ENCODE results near the gene TRERF1. TPM values are rescaled to one million over a fixed set of nuclear protein-coding genes. Genes with fewer than 3 reads are reported as not detected.
A peak's percentile ranks its signal among the peaks of the same experiment; 100 is the strongest.
"Not testable (repeated sequence)": the region's sequence is repeated elsewhere in the genome, so short reads cannot be mapped to it uniquely, and the experiment has no call there.

TRERF1 gene
- total RNA-seq, 2 donors from 2014 or later = 33.2 to 35.3 TPM

GRCh38 chr6:42333612-42334011 is 118.1 kb downstream of the TRERF1 start:
- H3K4me3 Mint-ChIP-seq = no peak overlapping the region
- no peaks in the 10 kb centered on the region for H3K36me3 Mint-ChIP-seq
- peak overlapping the region; percentile 39 to 43 for H3K27ac Mint-ChIP-seq
- DNase-seq (ENCODE audit: low spot score) = no peak
- ATAC-seq = no peak
- H3K27me3 Mint-ChIP-seq = no peaks in the 10 kb centered on the region
- H3K9me3 Mint-ChIP-seq = no peaks in the 10 kb centered on the region
- H3K4me1 Mint-ChIP-seq (ENCODE audit: low read depth in 2 of 2) = peaks cover 35 to 42% of the 10 kb centered on the region in 2 donors

DNA sequence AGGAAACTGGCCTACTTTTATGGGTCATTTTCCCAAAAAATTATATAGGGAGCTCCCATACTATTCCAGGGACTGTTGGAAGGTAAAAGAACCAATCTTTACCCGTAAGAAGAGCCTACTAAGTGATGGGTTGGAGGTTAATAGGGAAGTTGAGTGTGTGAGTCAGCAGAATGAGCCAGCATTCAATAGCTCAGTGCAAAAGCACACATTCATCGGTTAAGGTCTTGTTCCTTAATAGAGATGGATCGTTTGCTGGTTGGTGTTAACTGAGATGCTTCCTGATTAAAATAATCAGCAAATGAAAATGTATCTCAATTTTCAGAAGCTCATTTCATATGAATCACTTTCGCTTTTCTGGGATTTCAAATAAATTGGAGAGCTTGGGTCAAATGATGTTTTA is 118.8 kb downstream of the TRERF1 start:
- ATAC-seq (no peak), DNase-seq (ENCODE audit: low spot score) (no peak)
- Mint-ChIP-seq H3K4me3 (no peak overlapping the region), H3K27ac (peak overlapping the region; percentile 31 to 40), H3K27me3 (no peaks in the 10 kb centered on the region), H3K36me3 (no peaks in the 10 kb centered on the region), H3K9me3 (no peaks in the 10 kb centered on the region), H3K4me1 (ENCODE audit: low read depth in 2 of 2) (peaks cover 32 to 38% of the 10 kb centered on the region in 2 donors)

DNA sequence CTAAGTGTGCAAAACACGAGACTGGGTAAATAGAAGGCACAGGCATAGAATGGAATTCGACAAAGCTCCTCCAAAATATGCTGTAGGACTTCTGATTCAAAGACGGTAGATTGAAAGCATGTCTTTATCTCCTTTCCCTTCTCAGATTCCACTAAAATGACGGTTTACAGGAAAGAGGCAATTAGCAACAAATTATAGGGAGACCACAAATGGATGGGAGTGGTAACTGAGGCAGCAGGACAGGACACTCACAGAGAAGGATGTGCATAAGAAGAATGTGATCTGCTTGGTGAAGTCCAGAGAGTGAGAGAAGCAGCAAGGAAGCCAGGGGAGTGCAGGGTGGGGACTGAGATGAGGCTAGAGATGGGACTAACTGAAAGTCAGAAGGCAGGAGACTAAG is 120.7 kb downstream of the TRERF1 start:
- Mint-ChIP-seq H3K4me3 (no peak overlapping the region), H3K27ac (peak overlapping the region; percentile 4 to 15)

GRCh38 chr6:42326248-42326647 is 125.5 kb downstream of the TRERF1 start:
- H3K4me3 Mint-ChIP-seq = no peak overlapping the region
- H3K36me3 Mint-ChIP-seq = peaks cover 6% of the 10 kb centered on the region
- peaks cover 39 to 46% of the 10 kb centered on the region in 2 donors for H3K4me1 Mint-ChIP-seq (ENCODE audit: low read depth in 2 of 2)
- no peaks in the 10 kb centered on the region for H3K27me3 Mint-ChIP-seq
- no peak for ATAC-seq
- peak overlapping the region in 1 of 2 donors; percentile 12 for H3K27ac Mint-ChIP-seq
- no peak for DNase-seq (ENCODE audit: low spot score)
- H3K9me3 Mint-ChIP-seq = no peaks in the 10 kb centered on the region

More for the DNA sequence above, 120.7 kb downstream of the TRERF1 start:
- DNase-seq (ENCODE audit: low spot score) (no peak), ATAC-seq (no peak)
- Mint-ChIP-seq H3K4me1 (ENCODE audit: low read depth in 2 of 2) (peaks cover 32 to 40% of the 10 kb centered on the region in 2 donors), H3K27me3 (no peaks in the 10 kb centered on the region), H3K36me3 (no peaks in the 10 kb centered on the region), H3K9me3 (no peaks in the 10 kb centered on the region)

DNA sequence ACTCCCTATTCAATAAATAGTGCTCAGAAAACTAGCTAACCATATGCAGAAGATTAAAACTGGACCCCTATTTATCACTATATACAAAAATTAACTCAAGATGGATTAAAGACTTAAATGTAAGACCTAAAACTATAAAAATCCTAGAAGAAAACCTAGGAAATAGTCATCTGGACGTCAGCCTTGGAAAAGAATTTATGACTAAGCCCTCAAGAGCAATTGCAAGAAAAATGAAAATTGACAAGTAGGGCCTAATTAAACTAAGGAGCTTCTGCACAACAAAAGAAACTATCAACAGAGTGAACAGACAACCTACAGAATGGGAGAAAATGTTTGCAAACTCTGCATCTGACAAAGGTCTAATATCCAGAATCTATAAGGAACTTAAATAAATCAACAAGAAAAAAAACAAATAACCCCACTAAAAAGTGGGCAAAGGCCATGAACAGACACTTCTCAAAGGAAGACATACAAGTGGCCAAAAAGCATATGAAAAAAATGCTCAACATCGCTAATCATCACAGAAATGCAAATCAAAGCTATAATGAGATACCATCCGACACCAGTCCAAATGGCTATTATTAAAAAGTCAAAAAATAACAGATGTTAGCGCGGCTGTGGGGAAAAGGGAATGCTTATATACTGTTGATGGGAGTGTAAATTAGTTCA is 126.9 kb downstream of the TRERF1 start:
- H3K36me3 Mint-ChIP-seq; H3K4me3 Mint-ChIP-seq; H3K9me3 Mint-ChIP-seq; DNase-seq (ENCODE audit: low spot score); ATAC-seq; H3K27me3 Mint-ChIP-seq: not testable (repeated sequence)
- Mint-ChIP-seq H3K4me1 (ENCODE audit: low read depth in 2 of 2) (peaks cover 38 to 50% of the 10 kb centered on the region in 2 donors), H3K27ac (peak overlapping the region in 1 of 2 donors; percentile 33)

GRCh38 chr6:42322676-42323075 is 129.1 kb downstream of the TRERF1 start:
- Mint-ChIP-seq H3K27ac (no peak overlapping the region), H3K36me3 (peaks cover 6% of the 10 kb centered on the region)

GRCh38 chr6:42321976-42322375 is 129.8 kb downstream of the TRERF1 start:
- DNase-seq (ENCODE audit: low spot score) = no peak
- Mint-ChIP-seq H3K27ac (no peak overlapping the region), H3K4me1 (ENCODE audit: low read depth in 2 of 2) (peaks cover 37 to 51% of the 10 kb centered on the region in 2 donors), H3K4me3 (peak overlapping the region; percentile 10), H3K36me3 (peaks cover 6% of the 10 kb centered on the region), H3K27me3 (no peaks in the 10 kb centered on the region), H3K9me3 (no peaks in the 10 kb centered on the region)
- ATAC-seq = no peak

More at GRCh38 chr6:42322676-42323075, 129.1 kb downstream of the TRERF1 start:
- Mint-ChIP-seq H3K4me1 (ENCODE audit: low read depth in 2 of 2) (peaks cover 39 to 50% of the 10 kb centered on the region in 2 donors), H3K9me3 (no peaks in the 10 kb centered on the region), H3K4me3 (no peak overlapping the region), H3K27me3 (no peaks in the 10 kb centered on the region)
- DNase-seq (ENCODE audit: low spot score) = no peak
- ATAC-seq = no peak

- ATAC-seq (no peak), DNase-seq (ENCODE audit: low spot score) (no peak)
- peak overlapping the region; percentile 48 to 57 for H3K27ac Mint-ChIP-seq
- peaks cover 36 to 53% of the 10 kb centered on the region in 2 donors for H3K4me1 Mint-ChIP-seq (ENCODE audit: low read depth in 2 of 2)
- H3K9me3 Mint-ChIP-seq = no peaks in the 10 kb centered on the region
- H3K27me3 Mint-ChIP-seq = no peaks in the 10 kb centered on the region
- H3K36me3 Mint-ChIP-seq = peaks cover 6% of the 10 kb centered on the region
- H3K4me3 Mint-ChIP-seq = peak overlapping the region; percentile 30
These were observed 131.0 kb downstream of the TRERF1 start for GRCh38 chr6:42320762-42321161.

DNA sequence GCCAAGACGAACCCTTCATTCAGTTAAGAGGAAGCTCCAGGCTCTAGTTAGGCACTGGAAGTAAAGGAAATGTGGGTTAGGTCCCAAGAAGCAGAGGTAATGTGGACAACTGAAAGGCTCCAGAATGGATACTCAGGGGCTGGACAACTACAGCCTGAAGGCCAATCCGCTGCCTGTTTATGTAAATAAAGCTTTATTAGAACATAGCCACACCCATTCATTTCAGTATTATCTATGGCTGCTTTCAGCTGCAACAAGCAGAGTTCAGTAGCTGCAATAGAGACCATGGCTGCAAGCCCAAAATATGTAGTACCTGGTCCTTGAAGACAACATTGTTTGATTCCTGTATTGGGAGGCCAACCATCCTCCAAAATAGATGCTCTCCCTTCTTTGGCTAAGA is 133.2 kb downstream of the TRERF1 start:
- H3K4me3 Mint-ChIP-seq = no peak overlapping the region
- H3K9me3 Mint-ChIP-seq = no peaks in the 10 kb centered on the region
- no peaks in the 10 kb centered on the region for H3K27me3 Mint-ChIP-seq
- no peak overlapping the region for H3K27ac Mint-ChIP-seq
- no peaks in the 10 kb centered on the region for H3K36me3 Mint-ChIP-seq
- DNase-seq (ENCODE audit: low spot score) (no peak), ATAC-seq (no peak)
- H3K4me1 Mint-ChIP-seq (ENCODE audit: low read depth in 2 of 2) = peaks cover 37 to 64% of the 10 kb centered on the region in 2 donors

DNA sequence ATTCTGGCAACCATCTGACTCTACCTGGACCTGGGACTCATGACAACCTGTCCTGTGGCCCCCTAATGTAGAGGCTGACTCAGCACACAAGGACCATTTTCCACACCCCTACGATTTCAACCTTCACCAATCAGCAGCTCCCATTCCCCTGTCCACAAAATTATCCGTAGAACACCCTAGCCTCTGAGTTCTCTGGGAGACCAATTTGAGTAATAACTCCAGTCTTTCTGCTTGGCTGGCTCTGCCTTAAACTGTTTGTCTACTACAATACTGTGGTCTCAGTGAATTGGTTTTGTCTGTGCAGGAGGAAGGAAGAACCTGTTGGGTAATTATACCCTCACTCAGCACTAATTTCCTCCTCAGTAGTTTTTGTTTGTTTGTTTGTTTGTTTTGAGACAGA is 134.7 kb downstream of the TRERF1 start:
- DNase-seq (ENCODE audit: low spot score) (no peak), ATAC-seq (no peak)
- Mint-ChIP-seq H3K27ac (peak overlapping the region; percentile 76 to 81), H3K4me3 (peak overlapping the region; percentile 6), H3K9me3 (no peaks in the 10 kb centered on the region), H3K4me1 (ENCODE audit: low read depth in 2 of 2) (peaks cover 44 to 71% of the 10 kb centered on the region in 2 donors), H3K36me3 (no peaks in the 10 kb centered on the region), H3K27me3 (no peaks in the 10 kb centered on the region)

DNA sequence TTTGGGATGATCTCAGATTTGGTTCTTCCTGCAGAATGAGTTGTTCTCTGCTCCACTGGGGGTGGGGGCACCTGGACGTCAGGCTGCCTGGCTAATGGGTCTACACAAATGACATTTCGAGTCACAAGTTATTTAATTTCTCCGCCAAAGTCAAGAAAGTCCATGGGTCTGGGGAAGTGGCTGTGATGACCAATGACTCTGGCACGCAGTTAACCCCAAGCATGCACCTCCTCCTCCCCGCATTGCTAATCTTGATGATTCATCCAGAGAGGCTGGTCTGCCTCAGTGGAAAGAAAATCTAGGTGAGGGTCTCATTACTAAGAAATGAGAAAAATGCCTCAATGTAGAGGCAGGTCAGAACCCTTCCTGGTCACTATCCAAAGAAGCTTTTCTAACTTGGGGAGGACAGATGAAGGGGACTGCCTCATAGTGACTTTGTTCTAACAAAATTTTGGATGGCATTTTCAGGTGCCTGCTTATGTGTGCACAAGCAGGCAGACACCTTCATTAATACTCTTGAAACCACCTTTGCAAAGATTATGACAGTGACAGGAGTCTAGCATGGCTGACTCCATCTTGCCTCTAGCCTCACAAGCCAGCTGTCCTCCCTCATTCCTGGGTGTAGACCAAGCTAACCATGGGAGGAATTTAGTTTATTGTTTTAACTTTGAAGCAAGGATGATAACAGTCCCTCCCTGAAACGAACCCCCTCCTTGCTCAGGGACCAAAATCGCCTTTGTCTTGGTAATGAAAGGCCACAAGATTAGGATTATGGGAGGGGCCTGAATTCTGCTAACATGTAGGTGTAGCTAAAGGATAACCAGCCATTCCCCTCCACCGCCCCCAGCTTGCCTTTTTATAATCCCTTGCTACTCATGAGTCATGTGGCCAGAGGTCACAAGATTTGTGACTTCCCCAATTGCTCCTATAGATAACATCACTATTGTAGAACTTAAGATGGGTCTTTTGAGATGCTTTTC is 135.4 kb downstream of the TRERF1 start:
- ATAC-seq = peak in 1 of 2 donors; percentile 60
- peak overlapping the region; percentile 76 to 81 for H3K27ac Mint-ChIP-seq
- peaks cover 46 to 68% of the 10 kb centered on the region in 2 donors for H3K4me1 Mint-ChIP-seq (ENCODE audit: low read depth in 2 of 2)
- no peak for DNase-seq (ENCODE audit: low spot score)
- no peaks in the 10 kb centered on the region for H3K27me3 Mint-ChIP-seq
- peaks cover under 1% of the 10 kb centered on the region for H3K36me3 Mint-ChIP-seq
- peak overlapping the region; percentile 27 for H3K4me3 Mint-ChIP-seq
- H3K9me3 Mint-ChIP-seq = no peaks in the 10 kb centered on the region

GRCh38 chr6:42315259-42315990 is 136.3 kb downstream of the TRERF1 start:
- Mint-ChIP-seq H3K4me3 (peak overlapping the region; percentile 33), H3K27me3 (no peaks in the 10 kb centered on the region), H3K9me3 (no peaks in the 10 kb centered on the region), H3K27ac (peak overlapping the region; percentile 0 to 81), H3K4me1 (ENCODE audit: low read depth in 2 of 2) (peaks cover 47 to 67% of the 10 kb centered on the region in 2 donors), H3K36me3 (peaks cover 7% of the 10 kb centered on the region)
- no peak for ATAC-seq
- no peak for DNase-seq (ENCODE audit: low spot score)

- no peaks in the 10 kb centered on the region for H3K9me3 Mint-ChIP-seq
- H3K27me3 Mint-ChIP-seq = no peaks in the 10 kb centered on the region
- peaks cover 47 to 72% of the 10 kb centered on the region in 2 donors for H3K4me1 Mint-ChIP-seq (ENCODE audit: low read depth in 2 of 2)
- peaks cover 7% of the 10 kb centered on the region for H3K36me3 Mint-ChIP-seq
- DNase-seq (ENCODE audit: low spot score) = no peak
- H3K27ac Mint-ChIP-seq = peak overlapping the region; percentile 0 to 81
- peak overlapping the region; percentile 33 for H3K4me3 Mint-ChIP-seq
- ATAC-seq = no peak
These were observed 137.0 kb downstream of the TRERF1 start for GRCh38 chr6:42314571-42315258.

Data from natural killer cell treated with Interleukin-12 subunit alpha and Interleukin-12 subunit beta and Interleukin-15 and Interleukin-18, amount 100 ng/mL, for 72 hours (primary cell).